B cell (primary cell): ENCODE measurements around the gene WDR64.

Experiments used
- CTCF ChIP-seq: fragments of 200-600 bp; IDR thresholded peaks from one replicate; pipeline ENCODE4 v1.8.0; 2022; ENCODE audit warnings: antibody characterized with exemption, mild to moderate bottlenecking
- EZH2 ChIP-seq: IDR thresholded peaks from 2 replicates; pipeline ENCODE4 v1.6.1; 2012; ENCODE audit warnings: borderline replicate concordance, low read depth, mild to moderate bottlenecking, moderate library complexity, low read length; ENCODE audit not compliant: insufficient read depth, poor library complexity, severe bottlenecking

DNA sequence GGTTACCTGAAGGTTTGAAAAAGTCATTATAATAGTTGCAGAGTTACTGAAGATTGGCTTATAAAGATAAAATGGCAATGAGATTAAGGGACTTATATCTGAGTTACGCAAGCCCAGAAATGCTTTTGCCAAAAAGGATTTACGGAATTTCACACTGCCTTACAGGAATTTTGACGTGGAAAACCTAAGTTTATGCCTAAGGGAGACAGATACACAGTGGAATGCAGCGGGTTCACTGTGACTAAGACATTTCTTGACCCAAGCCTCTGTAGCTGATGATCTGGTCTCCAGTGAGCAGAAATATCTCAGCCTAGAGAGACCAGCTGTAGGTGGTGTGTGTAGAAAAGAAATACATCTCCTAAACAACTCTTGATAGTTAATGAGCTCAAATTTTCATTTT is 185.8 kb downstream of the WDR64 start:
- TF ChIP-seq CTCF = no peak
- TF ChIP-seq EZH2 = no peak
